Measurements from ENCODE around the gene HEXIM1. TPM values are rescaled to one million over a fixed set of nuclear protein-coding genes. Genes with fewer than 3 reads are reported as not detected.

Gene HEXIM1
- total RNA-seq, 1 donor from 2014 or later = 22.6 TPM

GRCh38 chr17:45132572-45133463 lies 15.5 kb upstream of the HEXIM1 start:
- H3K4me3 Mint-ChIP-seq (ENCODE audit: unreplicated experiment) = peak overlapping the region; percentile 82
- peaks cover 15% of the 10 kb centered on the region for H3K27me3 Mint-ChIP-seq (ENCODE audit: unreplicated experiment)
- DNase-seq (ENCODE audit: low spot score) = peak; percentile 75
- no peak overlapping the region for H3K27ac Mint-ChIP-seq (ENCODE audit: unreplicated experiment)
- no peaks in the 10 kb centered on the region for H3K4me1 Mint-ChIP-seq (ENCODE audit: unreplicated experiment)
- no peaks in the 10 kb centered on the region for H3K9me3 Mint-ChIP-seq (ENCODE audit: unreplicated experiment)
- H3K36me3 Mint-ChIP-seq (ENCODE audit: low read depth, unreplicated experiment) = no peaks in the 10 kb centered on the region
- peak; percentile 47 for TF ChIP-seq CTCF (IDR thresholded peaks at IDR 0.05; ENCODE audit: unreplicated experiment)

GRCh38 chr17:45135192-45135977 lies 12.9 kb upstream of the HEXIM1 start, which contains the start of gene ACBD4:
ACBD4 (plus strand) TSS chr17:45135687; CDS start chr17:45136145, 458 bp downstream.
- peak; percentile 99 for DNase-seq (ENCODE audit: low spot score)
- H3K4me3 Mint-ChIP-seq (ENCODE audit: unreplicated experiment) = peak within 1 kb of the TSS; percentile 68
- no peak within 1 kb of the TSS for H3K27ac Mint-ChIP-seq (ENCODE audit: unreplicated experiment)
- peaks cover 3% of the 10 kb centered on the region for H3K36me3 Mint-ChIP-seq (ENCODE audit: low read depth, unreplicated experiment)
- H3K27me3 Mint-ChIP-seq (ENCODE audit: unreplicated experiment) = peaks cover 18% of the 10 kb centered on the region
- H3K9me3 Mint-ChIP-seq (ENCODE audit: unreplicated experiment) = no peaks in the 10 kb centered on the region
- peak; percentile 100 for TF ChIP-seq CTCF (IDR thresholded peaks at IDR 0.05; ENCODE audit: unreplicated experiment)
- no peaks in the 10 kb centered on the region for H3K4me1 Mint-ChIP-seq (ENCODE audit: unreplicated experiment)

GRCh38 chr17:45135978-45136791 lies 12.1 kb upstream of the HEXIM1 start:
- Mint-ChIP-seq H3K4me3 (ENCODE audit: unreplicated experiment) (peak overlapping the region; percentile 68), H3K27ac (ENCODE audit: unreplicated experiment) (no peak overlapping the region), H3K36me3 (ENCODE audit: low read depth, unreplicated experiment) (peaks cover 3% of the 10 kb centered on the region), H3K4me1 (ENCODE audit: unreplicated experiment) (no peaks in the 10 kb centered on the region), H3K27me3 (ENCODE audit: unreplicated experiment) (peaks cover 14% of the 10 kb centered on the region), H3K9me3 (ENCODE audit: unreplicated experiment) (no peaks in the 10 kb centered on the region)
- TF ChIP-seq CTCF (IDR thresholded peaks at IDR 0.05; ENCODE audit: unreplicated experiment) = no peak
- DNase-seq (ENCODE audit: low spot score) = no peak

- Mint-ChIP-seq H3K9me3 (ENCODE audit: unreplicated experiment) (no peaks in the 10 kb centered on the region), H3K4me1 (ENCODE audit: unreplicated experiment) (no peaks in the 10 kb centered on the region), H3K36me3 (ENCODE audit: low read depth, unreplicated experiment) (peaks cover 3% of the 10 kb centered on the region), H3K27ac (ENCODE audit: unreplicated experiment) (no peak overlapping the region), H3K27me3 (ENCODE audit: unreplicated experiment) (peaks cover 11% of the 10 kb centered on the region), H3K4me3 (ENCODE audit: unreplicated experiment) (no peak overlapping the region)
- no peak for TF ChIP-seq CTCF (IDR thresholded peaks at IDR 0.05; ENCODE audit: unreplicated experiment)
- DNase-seq (ENCODE audit: low spot score) = no peak
These were observed 11.3 kb upstream of the HEXIM1 start for GRCh38 chr17:45136846-45137560.

All from endothelial cell (in vitro differentiated cells).